DMS53 treated with DMSO at 0.1 percent for 48 hours (cell line): ENCODE results near the gene ZNF784.

ENCODE experiments used
- DNase-seq: peaks from one replicate; lab custom pipeline; 2025; ENCODE audit not compliant: unreplicated experiment; lab: John Stamatoyannopoulos, UW

The ZNF784 gene

DNA sequence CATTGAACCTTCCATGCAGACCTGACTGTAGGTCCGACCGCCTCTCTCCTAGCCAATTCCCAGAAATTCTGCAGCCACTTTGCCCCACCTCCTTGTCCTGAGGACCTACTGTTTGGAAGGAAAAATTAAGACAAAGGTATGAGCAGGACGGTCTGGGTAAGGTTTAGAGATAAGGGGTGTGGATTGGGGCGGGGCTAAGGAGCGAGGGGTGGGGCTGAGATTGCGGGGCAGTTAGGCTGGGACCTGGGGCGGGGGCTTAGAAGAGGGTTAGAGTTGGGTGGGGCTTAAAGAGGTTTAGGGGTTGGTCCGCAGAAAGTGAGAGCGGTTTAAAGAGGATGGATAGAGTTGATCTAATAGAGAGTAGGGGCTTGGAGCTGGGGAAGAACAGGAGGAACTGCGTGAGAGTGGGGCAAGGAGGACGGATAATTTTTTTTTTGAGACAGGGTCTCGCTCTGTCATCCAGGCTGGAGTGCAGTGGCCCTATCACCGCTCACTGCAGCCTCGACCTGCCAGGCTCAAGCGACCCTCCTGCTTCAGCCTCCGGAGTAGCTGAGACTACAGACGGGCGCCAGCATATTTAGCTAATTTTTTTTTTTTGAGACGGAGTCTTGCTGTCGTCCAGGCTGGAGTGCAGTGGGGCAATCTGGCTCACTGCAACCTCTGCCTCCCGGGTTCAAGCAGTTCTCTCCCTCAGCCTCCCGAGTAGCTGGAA is 20.6 kb downstream of the ZNF784 start:
- no peak for DNase-seq

- no peak for DNase-seq
Observed at GRCh38 chr19:55603115-55603514, 21.3 kb downstream of the ZNF784 start.

GRCh38 chr19:55602104-55603001 is 22.0 kb downstream of the ZNF784 start:
- no peak for DNase-seq

- DNase-seq: no peak
Observed at GRCh38 chr19:55601084-55601483, 23.3 kb downstream of the ZNF784 start.

GRCh38 chr19:55600662-55601028 is 23.7 kb downstream of the ZNF784 start:
- DNase-seq: no peak

DNA sequence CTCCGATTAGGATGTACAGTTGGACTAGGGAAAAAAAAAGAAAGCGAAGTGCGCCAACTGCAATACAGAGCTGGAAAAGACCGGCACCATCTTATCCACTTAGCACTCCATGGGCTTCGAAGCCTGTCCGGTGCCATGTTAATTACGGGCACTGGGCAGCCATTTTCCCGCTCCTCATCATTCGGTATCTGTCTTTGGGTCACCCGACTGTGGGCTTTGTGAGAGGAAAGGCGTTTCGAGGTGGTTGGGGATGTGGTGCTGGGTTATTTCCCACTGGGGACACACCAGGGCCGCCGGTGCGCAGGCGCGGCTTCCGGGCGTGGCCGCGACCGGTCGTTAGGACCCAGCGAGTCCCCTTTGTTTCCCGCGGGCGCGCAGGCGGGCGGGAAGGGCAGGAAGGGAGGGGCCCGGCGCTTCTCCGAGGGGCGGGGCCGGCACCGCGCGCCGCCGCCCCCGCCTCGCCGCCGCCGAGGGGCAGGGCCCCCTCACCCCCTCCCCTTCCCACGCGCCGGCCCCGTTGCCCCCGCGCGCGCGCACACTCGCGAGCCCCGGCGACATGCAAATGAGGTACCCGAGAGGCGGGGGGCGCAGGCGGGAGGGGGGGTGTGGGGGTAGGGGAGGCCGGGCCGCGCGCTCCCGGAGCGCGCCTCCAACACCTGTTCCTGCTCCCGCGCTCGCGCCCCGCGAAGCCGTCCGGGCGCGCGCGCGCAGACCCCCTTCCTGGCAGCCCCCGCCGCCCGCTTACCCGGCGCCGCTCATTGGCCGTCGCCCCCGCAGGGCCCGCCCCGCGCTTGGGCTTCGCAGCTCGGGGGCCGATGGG is 24.3 kb downstream of the ZNF784 start, which contains the start of gene ZNF524:
Gene ZNF524 (plus strand): TSS at position 447 of the 820 bp plus-strand sequence. CDS start 1,825 bp downstream, outside the sequence.
- peak; percentile 94 for DNase-seq

DNA sequence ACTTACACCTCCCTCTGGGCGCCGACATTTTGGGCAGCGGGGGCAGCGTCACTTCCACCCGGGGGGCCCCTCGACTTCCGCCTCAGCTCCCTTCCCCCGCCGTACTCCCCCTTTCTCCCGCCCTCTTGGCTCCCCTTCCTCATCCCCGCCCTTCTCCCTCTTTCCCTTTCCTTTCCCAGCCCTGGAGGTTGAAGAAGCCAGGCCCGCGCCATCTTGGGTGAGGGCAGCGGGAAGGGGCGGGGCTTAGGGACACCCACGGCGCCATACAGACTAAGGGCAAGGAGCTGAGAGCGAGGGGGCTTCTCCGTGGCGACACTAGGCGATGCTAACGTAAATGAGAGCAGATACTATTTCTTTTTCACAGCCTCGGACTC is 24.9 kb downstream of the ZNF784 start, which contains the start of gene FIZ1:
Gene FIZ1 (minus strand): TSS at position 50 of the 374 bp plus-strand sequence. CDS start 1,652 bp downstream, outside the sequence.
- peak; percentile 95 for DNase-seq

DNA sequence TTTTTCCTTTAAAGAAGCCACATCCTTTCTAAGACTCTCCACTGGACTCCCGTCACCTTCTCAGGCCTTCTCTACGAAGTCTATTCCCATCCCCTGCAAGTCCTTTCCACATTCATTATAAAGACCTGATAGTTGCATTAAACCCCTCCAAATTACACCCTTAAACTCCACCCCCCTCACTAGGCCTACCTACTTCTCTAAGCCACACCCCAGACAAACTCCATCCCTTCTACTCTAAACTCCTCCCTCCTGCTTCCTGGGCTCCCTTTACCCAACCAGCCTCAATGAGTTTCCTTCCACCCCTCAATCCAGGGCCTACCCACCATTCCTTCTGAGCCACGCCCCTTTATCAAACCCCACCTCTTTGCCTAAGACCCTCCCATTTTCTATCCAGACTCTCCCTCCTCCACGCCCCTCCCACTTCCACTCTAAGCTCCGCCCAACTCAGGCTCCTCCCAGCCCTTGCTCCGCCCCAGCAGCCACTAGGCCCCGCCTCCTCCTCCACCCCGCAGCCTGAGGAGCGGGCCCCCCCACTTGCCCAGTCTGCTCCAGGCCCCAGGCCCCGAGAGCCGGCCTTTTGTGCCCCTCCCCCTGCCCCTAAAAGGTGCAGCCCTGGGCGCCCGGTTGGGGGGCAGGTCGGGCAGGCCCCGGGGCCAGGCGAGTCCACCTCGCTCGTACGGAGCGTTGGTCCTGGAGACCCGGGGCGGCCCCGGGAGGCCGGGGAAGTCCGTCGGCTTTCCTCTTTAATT is 25.5 kb downstream of the ZNF784 start:
- peak; percentile 70 for DNase-seq

- DNase-seq: no peak
Observed at GRCh38 chr19:55598034-55598433, 26.3 kb downstream of the ZNF784 start.

DNA sequence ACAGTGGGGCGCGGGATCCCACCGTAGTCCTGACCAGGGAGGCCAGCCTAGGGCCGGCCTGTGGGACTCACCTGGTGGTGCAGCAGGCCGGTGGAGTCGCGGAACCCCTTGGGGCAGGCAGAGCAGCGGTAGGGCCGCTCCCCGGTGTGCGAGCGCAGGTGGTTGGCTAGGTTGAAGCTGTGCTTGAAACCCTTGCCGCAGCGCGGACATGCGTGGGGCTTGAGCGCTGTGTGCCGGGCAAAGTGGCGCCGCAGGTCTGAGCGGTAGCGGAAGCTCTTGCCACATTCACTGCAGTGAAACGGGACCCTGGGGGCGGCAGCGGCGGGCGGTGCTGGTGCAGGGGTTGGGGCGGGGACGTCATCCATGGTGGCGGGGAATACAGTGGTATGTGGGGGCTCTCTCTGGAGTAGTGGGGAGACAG is 26.9 kb downstream of the ZNF784 start:
- DNase-seq: no peak

- DNase-seq: no peak
Observed at GRCh38 chr19:55596304-55596703, 28.1 kb downstream of the ZNF784 start.

- no peak for DNase-seq
Observed at GRCh38 chr19:55594996-55595545, 29.3 kb downstream of the ZNF784 start.

DNA sequence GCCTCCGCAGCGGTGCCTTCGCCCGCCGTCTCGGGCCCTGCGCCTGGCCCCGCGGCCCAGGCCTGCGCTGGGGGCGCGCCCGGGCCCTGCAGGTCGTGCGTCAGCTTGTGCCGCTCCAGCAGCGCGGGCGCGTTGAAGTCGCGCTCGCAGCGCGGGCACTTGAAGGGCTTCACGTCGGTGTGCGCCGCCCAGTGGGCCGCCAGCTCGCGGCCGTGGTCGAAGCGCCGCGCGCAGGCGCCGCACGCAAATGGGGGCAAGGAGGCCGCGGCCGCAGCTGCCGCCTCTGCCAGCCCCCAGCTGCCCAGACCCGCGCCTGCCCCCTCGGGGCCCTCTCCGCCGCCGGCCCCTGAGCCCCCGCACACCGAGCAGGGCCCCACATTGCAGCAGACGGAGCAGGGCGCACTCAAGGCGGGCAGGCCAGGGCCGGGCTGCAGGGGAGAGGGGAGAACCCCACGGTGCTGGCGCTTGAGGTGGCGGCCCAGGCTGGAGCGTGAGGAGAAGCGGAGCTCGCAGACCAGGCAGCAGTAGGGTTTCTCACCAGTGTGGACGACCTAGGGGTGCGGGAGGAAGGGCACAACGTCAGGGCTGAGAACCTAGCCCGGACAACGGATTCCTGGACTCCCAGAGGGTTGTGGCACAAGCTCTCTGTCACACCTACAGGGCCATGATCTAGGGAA is 31.1 kb downstream of the ZNF784 start:
- DNase-seq: no peak

- no peak for DNase-seq
Observed at GRCh38 chr19:55592391-55593090, 31.8 kb downstream of the ZNF784 start.

DNA sequence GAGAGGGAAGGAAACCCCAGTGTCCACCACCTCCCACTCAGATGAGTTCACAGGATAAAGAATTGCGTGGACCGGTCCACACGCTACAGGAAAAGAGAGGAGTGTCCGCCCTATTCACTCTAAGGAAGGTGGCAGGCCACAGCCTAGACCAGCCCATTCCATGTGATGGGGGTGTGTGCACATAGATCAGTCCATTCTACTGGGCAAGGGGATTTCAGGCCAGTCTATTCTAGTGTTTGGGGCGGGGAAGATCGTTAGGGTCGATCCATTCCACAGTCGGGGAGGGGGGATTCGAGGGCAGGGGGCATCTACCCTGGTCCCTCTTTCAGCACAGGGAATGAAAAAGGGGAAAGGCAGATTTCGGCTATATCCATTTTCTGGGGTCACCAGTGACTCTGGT is 32.8 kb downstream of the ZNF784 start:
- no peak for DNase-seq

- no peak for DNase-seq
Observed at GRCh38 chr19:55590617-55591016, 33.7 kb downstream of the ZNF784 start.

- no peak for DNase-seq
Observed at GRCh38 chr19:55590109-55590508, 34.3 kb downstream of the ZNF784 start.

GRCh38 chr19:55588738-55589137 is 35.6 kb downstream of the ZNF784 start:
- DNase-seq: no peak
